Renal pelvis (tissue), 12 donors: ENCODE data around the gene TBC1D13. TPM values are rescaled to one million over a fixed set of nuclear protein-coding genes. Genes with fewer than 3 reads are reported as not detected.
A peak's percentile ranks its signal among the peaks of the same experiment; 100 is the strongest.

ENCODE experiments used
- DNase-seq: peaks from one replicate; pipeline ENCODE4 v3.0.0-alpha.2; 2013
- long read RNA-seq, 16 experiments: transcript quantifications; one replicate each; lab custom pipeline, GENCODE V29; 2026
- polyA plus RNA-seq, 3 donors: library from polyadenylated mRNA; unstranded; fragments of 120-200 nt; gene quantifications; one replicate each; pipeline ENCODE4 v1.2.1, GENCODE V29; 2013; ENCODE audit not compliant: insufficient read length in 3 of 3

The TBC1D13 gene, protein sequence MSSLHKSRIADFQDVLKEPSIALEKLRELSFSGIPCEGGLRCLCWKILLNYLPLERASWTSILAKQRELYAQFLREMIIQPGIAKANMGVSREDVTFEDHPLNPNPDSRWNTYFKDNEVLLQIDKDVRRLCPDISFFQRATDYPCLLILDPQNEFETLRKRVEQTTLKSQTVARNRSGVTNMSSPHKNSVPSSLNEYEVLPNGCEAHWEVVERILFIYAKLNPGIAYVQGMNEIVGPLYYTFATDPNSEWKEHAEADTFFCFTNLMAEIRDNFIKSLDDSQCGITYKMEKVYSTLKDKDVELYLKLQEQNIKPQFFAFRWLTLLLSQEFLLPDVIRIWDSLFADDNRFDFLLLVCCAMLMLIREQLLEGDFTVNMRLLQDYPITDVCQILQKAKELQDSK
- polyA plus RNA-seq = 10 to 100 TPM; 40.1 to 45.5 (median 41.6) TPM
- long read RNA-seq, donor 1, transcript TBC1D13-202 (12 exons, 3,906 nt) = major isoform, 10 of 10 reads
- long read RNA-seq, donor 1, partial matches to known transcripts = 0 of 10 reads
- long read RNA-seq, donor 1, other reads (novel, unspliced or antisense) = 0 of 10 reads
- long read RNA-seq, donor 2, transcript TBC1D13-202 (12 exons, 3,906 nt) = major isoform, 13 of 13 reads
- long read RNA-seq, donor 2, partial matches to known transcripts = 0 of 13 reads
- long read RNA-seq, donor 2, other reads (novel, unspliced or antisense) = 0 of 13 reads
- long read RNA-seq, donor 3, transcript TBC1D13-202 (12 exons, 3,906 nt) = major isoform, 6 of 6 reads
- long read RNA-seq, donor 3, partial matches to known transcripts = 0 of 6 reads
- long read RNA-seq, donor 3, other reads (novel, unspliced or antisense) = 0 of 6 reads
- long read RNA-seq, donor 4, transcript TBC1D13-202 (12 exons, 3,906 nt) = major isoform, 6 of 6 reads
- long read RNA-seq, donor 4, partial matches to known transcripts = 0 of 6 reads
- long read RNA-seq, donor 4, other reads (novel, unspliced or antisense) = 0 of 6 reads
- long read RNA-seq, donor 5, partial matches to known transcripts = 0 of 3 reads
- long read RNA-seq, donor 5, other reads (novel, unspliced or antisense) = 0 of 3 reads
- long read RNA-seq, donor 6, transcript TBC1D13-202 (12 exons, 3,906 nt) = major isoform, 9 of 9 reads
- long read RNA-seq, donor 6, partial matches to known transcripts = 0 of 9 reads
- long read RNA-seq, donor 6, other reads (novel, unspliced or antisense) = 0 of 9 reads
- long read RNA-seq, donor 7, transcript TBC1D13-202 (12 exons, 3,906 nt) = major isoform, 10 of 54 reads
- long read RNA-seq, donor 7, partial matches to known transcripts = 44 of 54 reads
- long read RNA-seq, donor 7, other reads (novel, unspliced or antisense) = 0 of 54 reads
- long read RNA-seq, donor 8, transcript TBC1D13-202 (12 exons, 3,906 nt) = major isoform, 5 of 5 reads
- long read RNA-seq, donor 8, partial matches to known transcripts = 0 of 5 reads
- long read RNA-seq, donor 8, other reads (novel, unspliced or antisense) = 0 of 5 reads
- long read RNA-seq, donor 9, transcript TBC1D13-202 (12 exons, 3,906 nt) = major isoform, 14 of 19 reads
- long read RNA-seq, donor 9, partial matches to known transcripts = 5 of 19 reads
- long read RNA-seq, donor 9, other reads (novel, unspliced or antisense) = 0 of 19 reads
- long read RNA-seq, donor 10, transcript TBC1D13-202 (12 exons, 3,906 nt) = major isoform, 9 of 9 reads
- long read RNA-seq, donor 10, partial matches to known transcripts = 0 of 9 reads
- long read RNA-seq, donor 10, other reads (novel, unspliced or antisense) = 0 of 9 reads
- long read RNA-seq, donor 11, transcript TBC1D13-202 (12 exons, 3,906 nt) = major isoform, 6 of 12 reads
- long read RNA-seq, donor 11, partial matches to known transcripts = 6 of 12 reads
- long read RNA-seq, donor 11, other reads (novel, unspliced or antisense) = 0 of 12 reads
- long read RNA-seq, donor 12, transcript TBC1D13-202 (12 exons, 3,906 nt) = major isoform, 19 of 19 reads
- long read RNA-seq, donor 12, partial matches to known transcripts = 0 of 19 reads
- long read RNA-seq, donor 12, other reads (novel, unspliced or antisense) = 0 of 19 reads
- long read RNA-seq, donor 13, transcript TBC1D13-202 (12 exons, 3,906 nt) = major isoform, 6 of 6 reads
- long read RNA-seq, donor 13, partial matches to known transcripts = 0 of 6 reads
- long read RNA-seq, donor 13, other reads (novel, unspliced or antisense) = 0 of 6 reads
- long read RNA-seq, donor 14 = 0 reads
- long read RNA-seq, donor 15, transcript TBC1D13-202 (12 exons, 3,906 nt) = major isoform, 13 of 35 reads
- long read RNA-seq, donor 15, partial matches to known transcripts = 0 of 35 reads
- long read RNA-seq, donor 15, other reads (novel, unspliced or antisense) = 22 of 35 reads
- long read RNA-seq, donor 16, transcript TBC1D13-202 (12 exons, 3,906 nt) = major isoform, 13 of 13 reads
- long read RNA-seq, donor 16, partial matches to known transcripts = 0 of 13 reads
- long read RNA-seq, donor 16, other reads (novel, unspliced or antisense) = 0 of 13 reads

DNA sequence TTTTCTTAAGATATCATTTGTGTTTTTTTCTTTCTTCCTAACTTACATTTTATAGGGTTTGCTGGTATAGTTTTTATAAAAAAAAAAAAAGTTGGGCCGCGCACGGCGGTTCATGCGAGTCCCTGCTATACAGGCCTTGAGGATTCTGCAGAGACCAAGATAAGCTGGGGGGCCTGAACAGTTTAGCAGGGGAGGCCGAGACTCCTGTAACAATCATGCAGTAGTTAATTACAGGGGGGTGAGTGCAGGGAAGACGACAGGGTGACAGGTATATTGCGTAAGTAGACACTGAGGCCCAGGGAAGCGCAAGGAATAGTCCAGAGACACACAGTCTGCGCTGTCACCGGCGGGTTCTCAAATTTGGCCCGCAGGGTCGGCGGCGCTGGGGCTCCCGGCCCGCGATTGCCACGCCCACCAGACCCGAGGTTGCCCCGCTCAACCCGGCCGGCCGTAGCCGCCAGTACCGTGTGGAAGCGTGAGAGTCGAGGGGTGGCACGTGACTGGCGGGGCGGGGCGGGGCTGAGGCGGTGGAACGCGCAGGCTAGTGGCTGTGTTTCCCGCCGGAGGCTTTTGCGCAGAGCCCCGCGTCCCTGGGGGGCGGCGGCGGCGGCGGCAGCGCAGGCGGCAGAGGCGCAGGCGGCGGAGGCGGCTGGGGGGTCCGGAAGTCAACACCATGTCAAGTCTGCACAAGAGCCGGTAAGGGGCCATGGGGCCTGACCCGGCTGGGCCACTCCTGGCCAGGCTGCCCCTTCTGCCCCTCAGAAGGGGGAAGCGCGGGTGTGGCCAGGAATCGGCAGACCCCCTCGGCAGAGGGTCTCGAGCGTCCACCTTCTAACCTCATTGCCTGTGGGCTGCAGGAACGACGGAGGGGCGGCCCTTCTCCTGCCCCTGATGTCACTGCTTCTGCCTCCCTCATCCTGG lies at the start of gene TBC1D13:
Gene TBC1D13 (plus strand): TSS at position 573 of the 921 bp plus-strand sequence. CDS start 101 bp downstream, at position 674.
- DNase-seq = peak; percentile 82

DNA sequence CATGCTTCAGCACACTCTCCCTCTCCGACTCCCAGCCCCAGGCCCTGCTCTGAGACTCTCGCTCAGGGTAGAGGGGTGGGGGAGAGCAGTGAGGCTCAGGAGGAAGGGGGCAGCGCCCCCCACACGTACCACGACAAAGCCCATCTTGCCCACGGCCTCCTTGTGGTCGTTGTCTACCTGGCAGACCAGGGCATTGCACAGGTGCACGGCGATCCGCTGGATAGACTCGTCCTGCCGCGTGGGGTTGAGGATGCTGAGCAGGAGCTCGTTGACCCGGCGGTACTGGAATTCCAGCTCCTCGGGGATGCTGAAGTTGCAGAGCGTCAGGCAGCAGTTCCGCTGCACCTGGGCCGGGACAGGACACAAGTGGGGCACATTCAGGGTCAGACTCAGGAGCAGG lies 44.7 kb upstream of the TBC1D13 start:
- DNase-seq = no peak

DNA sequence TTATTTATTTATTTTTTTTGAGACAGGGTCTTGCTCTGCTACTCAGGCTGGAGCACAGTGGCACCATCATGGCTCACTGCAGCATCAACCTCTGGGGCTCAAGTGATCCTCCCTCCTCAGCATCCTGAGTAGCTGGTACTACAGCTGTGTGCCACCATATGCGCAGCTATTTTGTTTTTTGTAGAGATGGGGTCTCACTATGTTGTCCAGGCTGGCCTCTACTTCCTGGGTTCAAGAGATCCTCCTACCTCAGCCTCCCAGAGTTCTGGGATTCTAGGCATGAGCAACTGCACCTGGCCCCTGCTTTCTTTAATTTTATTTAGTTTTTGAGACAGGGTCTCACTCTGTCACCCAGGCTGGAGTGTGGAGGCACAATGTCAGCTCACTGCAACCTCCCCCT lies 43.6 kb upstream of the TBC1D13 start:
- no peak for DNase-seq

DNA sequence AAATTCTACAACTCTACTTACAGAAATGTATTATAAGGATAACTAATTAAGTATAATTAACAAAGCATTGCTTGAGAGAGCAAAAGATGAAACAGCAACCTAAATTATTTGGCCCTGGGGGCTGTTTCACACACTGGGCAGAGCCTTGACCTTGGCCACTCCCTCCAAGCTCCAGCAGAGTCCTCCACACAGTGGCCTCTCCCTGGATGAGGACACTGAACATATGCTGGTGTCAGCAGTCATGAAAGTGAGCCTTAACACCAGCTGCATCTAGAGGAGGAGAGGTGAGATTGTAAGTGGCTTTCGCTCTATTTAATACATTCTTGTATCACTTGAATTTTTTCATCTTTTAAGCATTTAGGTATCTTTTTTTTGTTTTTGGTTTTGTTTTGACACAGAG lies 39.8 kb upstream of the TBC1D13 start:
- no peak for DNase-seq

DNA sequence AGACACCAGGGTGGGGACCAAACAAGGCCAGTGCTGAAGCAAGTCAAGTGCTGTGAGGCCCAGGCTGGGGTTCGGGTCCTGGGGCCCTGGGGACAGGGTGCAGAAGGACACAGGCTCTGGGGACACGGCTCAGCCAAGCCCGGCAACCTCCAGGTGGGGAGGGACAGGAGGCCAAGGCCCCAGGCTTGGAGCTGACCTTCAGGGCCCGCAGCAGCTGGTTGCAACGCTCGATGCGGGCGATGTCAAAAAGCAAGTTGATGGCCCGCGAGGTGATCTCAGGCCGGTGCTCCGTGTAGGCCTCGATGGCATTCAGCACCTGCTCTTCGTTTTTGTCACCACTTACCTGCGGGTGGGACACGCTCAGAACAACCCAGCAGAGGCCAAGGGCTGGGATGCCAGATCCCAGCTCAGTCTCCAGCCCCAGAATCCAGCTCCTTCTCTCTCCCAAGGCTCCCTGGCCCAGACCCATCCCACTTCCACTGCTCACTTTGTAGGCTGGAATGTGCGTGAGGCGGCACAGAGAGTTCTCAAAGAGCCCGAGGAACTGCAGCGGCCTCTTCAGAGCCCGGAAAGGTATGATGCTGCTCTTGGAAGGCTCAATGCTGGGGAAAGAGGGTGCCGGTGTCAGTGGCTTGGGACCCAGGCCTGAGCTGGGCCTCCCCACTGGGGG lies 36.0 kb upstream of the TBC1D13 start:
- no peak for DNase-seq

DNA sequence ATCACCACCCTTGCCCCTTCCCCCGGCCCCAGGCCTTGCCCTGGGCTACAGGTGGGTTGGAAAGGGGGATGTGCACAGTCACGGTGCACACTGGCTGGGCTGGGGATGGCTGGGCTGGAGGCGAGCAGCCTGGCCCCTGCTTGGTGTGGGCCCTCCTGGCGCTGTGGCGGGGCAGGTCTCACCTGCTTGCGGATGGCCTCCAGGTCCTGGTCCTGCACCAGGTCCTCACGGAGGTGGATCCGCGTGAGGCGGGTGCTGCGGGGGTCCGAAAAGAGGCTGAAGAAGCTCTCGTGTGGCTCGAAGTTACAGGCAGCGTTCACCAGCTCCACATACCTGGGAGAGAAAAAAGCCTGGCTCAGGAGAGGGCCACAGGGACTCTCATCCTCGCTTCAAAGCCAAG lies 33.4 kb upstream of the TBC1D13 start:
- no peak for DNase-seq

DNA sequence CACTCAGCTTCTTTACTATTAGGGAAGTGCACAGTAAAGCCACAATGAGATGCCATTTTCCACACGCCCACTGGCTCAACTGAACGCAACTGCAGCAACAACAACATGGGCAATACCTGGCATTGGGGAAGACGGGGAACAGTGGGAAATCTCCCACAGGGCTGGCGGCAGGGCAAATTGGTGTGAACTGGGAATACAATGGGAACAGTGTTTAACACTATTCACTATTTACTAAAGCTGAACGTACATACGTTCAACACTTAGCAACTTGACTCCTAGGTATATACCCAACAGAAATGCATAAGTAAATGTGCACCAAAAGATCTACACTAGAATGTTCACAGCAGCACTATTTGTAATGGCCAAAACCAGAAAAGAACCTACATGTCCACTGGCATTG lies 29.5 kb upstream of the TBC1D13 start:
- DNase-seq = no peak

DNA sequence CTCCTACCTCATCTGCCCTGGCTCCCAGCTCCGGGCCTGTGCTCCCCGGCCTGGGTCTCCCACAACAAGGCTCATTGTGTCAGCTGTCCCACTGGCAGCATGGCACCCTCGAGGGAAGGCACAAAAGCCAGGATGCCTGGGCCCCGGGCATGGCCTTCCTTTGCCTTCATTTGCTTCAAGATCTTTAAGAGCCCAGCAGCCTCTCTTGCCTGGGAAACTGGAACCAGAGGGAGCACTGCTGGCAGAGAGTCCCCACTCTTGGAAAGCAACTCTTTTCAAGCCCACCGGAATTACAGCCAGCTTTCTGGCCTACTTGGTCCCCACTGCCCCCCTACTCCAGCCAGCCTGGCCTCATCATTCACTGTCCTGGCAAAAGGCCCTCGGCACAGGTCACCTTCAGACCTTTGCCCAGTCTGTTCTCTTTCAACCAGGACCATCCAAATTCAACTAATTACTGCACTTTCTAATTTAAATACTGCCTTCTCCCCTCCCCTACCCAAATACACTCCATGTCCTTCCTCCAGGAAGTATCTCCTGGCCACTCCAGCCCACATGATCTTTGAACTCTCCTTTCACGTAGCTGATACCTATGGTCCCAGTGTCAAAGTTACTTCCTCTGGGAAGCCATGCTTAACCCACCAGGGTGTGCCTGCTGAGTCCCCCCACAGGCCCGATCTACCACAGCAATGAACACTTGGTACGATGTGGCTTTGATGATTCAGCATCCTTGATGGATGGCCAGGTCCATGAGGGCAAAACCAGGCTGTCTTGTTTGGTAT lies 24.2 kb upstream of the TBC1D13 start:
- no peak for DNase-seq

DNA sequence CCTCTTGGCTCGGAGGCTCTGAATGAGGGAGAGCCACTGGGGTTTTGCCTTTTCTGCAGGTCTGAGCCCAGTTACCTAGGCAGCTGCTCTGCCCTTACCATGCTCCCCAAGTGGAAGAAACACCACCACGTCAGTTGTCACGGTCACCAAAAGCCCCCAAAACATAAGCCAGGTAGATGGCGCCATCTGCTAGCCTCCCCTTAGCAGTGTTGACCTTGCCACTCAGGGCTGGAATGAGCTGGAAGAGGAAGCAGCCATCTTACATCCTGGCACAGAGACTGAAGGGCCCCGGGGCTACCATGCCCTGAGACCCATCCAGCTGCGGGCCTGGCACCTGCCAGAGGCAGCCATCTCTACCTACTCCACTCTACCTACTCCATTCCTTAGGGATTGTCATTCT lies 22.7 kb upstream of the TBC1D13 start:
- no peak for DNase-seq

DNA sequence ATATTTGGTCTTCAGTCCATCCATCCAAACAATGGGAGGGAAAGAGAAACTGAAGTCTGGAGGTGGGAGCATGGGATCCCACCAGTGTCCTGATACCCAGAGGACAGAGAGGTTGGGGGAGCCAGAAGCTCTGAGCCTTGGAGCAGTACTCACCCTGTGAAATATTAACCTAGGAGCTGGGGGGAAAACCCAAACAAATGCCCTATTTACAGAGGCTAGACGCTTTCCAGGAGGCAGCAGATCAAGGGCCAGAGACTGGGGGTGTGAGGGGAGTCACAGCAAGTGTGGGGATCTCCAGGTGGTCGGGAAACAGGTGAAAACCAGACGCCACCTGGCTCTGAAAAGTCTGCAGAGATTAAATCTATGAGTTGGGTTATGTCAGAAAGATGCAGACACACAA lies 21.6 kb upstream of the TBC1D13 start:
- no peak for DNase-seq

DNA sequence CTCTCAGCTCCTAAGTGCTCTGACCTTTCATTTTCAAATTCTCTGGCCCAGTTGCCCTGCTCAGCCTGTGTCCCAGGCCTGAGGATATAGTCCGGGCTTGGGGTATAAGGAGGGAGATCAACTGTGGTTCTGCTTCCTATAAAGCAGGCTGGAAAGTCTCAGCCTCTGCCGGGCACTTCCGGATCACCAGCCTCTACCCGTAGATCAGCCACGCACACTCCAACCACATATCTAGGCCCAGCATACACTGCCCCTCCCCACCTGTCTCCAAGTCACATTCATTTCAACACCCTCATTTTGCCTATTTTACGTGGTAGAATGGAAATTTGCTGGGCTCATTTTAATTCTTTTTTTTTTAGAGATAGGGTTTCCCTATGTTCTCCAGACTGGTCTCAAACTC lies 18.4 kb upstream of the TBC1D13 start:
- no peak for DNase-seq

DNA sequence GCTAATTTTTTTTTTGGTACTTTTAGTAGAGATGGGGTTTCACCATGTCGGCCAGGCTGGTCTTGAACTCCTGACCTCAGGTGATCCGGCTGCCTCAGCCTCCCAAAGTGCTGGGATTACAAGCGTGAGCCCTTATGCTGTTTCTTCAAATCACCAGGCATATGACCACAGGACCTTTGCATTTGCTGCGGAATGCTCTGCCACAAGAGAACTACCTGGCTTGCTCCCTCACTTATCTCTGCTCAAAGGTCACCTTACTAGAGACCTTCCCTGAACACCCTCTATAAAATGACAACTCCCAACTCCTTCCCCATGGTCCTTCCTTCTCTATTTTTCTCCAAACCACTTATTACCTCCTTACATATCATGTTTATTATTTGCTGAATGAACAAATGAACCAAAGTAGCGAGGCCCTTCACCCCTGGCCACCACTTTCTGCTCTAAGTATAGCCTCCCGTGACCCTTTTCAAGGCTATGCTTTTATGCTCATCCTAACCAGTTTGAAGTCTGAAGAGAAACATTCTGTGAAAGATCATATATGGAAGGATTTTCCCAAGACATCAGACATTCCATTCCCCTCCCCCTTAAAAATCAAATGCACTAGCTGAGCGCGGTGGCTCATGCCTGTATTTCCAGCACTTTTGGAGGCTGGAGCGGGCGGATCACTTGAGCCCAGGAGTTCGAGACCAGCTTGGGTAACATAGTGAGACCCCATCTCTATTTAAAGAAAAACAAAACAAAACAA lies 16.6 kb upstream of the TBC1D13 start:
- DNase-seq = no peak

DNA sequence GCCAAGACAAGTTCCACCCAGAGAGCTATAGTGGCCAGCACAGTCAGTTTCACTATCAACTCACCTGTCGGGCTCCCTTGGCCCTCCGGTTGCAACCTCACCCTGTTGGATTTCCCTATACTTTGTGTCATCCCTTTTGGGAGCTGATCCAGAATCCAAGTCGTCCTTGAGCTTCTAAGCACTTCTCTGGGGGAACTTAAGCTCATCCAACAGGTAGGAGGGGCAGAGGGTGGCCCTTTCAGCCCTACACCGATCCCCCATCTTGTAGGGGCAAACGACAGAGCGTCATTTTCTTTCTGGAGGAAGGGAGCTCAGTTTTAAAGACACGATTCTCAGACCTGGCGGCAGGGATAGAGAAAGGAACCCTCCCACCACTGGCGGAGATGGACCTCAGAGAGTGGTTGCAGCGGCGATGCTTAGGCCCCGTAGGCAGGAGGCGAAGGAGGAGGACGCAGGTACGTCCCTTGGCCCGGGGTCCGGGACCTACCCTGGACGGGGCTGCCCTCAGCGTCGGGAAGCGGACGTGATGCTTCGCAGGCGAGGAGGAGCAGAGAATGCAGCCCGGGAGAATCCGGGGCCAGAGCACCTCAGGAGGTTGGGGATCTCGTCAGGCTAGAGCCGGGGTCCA lies 15.8 kb upstream of the TBC1D13 start:
- peak; percentile 24 for DNase-seq

DNA sequence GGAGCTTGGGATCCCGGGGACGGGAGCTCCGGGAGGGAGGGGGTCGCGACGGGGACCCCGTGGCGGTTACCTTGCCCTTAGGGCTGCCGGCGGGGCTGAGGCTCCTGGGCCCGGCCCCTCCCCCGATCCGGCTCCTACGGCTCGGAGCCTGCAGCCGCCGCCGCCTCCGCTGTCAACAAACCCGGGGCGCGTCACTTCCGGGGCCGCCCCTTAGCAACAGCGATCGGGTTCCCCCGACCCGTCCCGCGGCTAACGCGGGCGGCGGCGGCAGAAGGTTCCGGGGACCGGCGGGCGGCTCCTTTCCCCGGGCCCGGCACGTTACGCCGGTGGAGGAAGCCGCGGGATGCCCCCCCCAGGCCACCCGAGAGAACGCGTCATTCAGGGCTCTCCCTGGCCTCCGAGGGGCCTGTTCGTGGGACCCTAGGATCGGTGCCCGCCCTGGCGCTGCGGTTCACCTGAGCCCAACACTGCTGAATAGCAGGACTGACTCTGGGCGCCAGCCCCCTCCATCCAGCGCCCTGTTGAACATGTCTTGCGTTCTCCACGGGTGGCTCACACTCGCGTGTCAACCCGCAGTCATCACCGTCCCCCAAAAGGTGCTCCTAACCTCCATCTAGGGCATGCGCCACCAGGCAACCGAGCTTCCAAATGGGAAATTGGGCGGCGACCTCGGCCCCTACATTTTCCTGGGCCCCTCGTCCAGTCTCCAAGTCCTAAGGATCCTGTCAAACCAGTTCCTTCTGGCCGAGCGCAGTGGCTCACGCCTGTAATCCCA lies 15.1 kb upstream of the TBC1D13 start, which contains the start of gene ZER1:
Gene ZER1 (minus strand): TSS at position 183 of the 775 bp plus-strand sequence. CDS start 16,362 bp downstream, outside the sequence.
- DNase-seq = peak; percentile 92

DNA sequence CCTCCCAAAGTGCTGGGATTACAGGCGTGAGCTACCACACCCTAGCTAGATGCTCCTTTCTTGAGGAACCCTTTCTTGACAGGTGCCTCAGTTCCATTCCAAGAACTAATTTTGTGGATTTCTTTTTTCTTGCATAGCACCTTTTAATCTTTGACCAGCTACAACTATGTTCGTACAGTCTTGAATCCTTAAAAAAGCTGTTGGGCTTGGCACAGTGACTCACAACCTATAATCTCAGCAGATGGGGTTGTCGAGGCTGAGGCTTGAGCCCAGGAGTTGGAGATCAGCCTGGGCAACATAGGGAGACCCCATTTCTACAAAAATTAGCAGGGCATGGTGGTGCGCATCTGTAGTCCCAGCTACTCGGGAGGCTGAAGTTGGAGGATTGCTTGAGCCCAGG lies 14.0 kb upstream of the TBC1D13 start:
- no peak for DNase-seq
